ENCODE results near the gene NDUFB2. TPM values are rescaled to one million over a fixed set of nuclear protein-coding genes. Genes with fewer than 3 reads are reported as not detected.

The NDUFB2 gene
- total and polyA plus RNA-seq, 9 of the 15 experiments (the other 6 are each of a cell fraction or from before 2014, with no cell fraction given), result 220 to 2,075 (median 320) TPM

- peak in 1 of 2 experiments; percentile 57 for TF ChIP-seq AFF1 (IDR thresholded peaks at IDR 0.05; ENCODE audit: low read depth in 1 of 2, partially characterized antibody in 2 of 2)
- no peak for TF ChIP-seq ZFX (CRISPR knock-in tag; IDR thresholded peaks at IDR 0.05)
- TF ChIP-seq UBTF (IDR thresholded peaks at IDR 0.05; ENCODE audit: borderline replicate concordance in 1 of 2, low read depth in 2 of 2, low read length in 2 of 2), result 0 out of 4 replicates have a peak, but pooled peaks of 1 of the 2 experiments have one; percentile 6
- TF ChIP-seq HNRNPL (IDR thresholded peaks at IDR 0.05; ENCODE audit: low read depth, low read length), result no peak
- no peak for TF ChIP-seq MAFG (tag; conservative IDR thresholded peaks at IDR 0.05)
- TF ChIP-seq JUNB (CRISPR knock-in tag; conservative IDR thresholded peaks at IDR 0.05), result no peak
- TF ChIP-seq ZNF184 (CRISPR knock-in tag; IDR thresholded peaks at IDR 0.05), result no peak
- TF ChIP-seq MLLT1 (IDR thresholded peaks at IDR 0.05), result peak in 1 of 2 experiments; percentile 70; a peak in 2 of 4 replicates
- TF ChIP-seq DPF2 (IDR thresholded peaks at IDR 0.05), result peak; percentile 75
- no peak for TF ChIP-seq ZNF41 (CRISPR knock-in tag; conservative IDR thresholded peaks at IDR 0.05)
- no peak for TF ChIP-seq ZNF347 (CRISPR knock-in tag; IDR thresholded peaks at IDR 0.05; ENCODE audit: low read depth)
- no peak for TF ChIP-seq ZNF609 (CRISPR knock-in tag; IDR thresholded peaks at IDR 0.05; ENCODE audit: borderline replicate concordance)
- peak; percentile 95 for TF ChIP-seq KHSRP (IDR thresholded peaks at IDR 0.05)
- no peak for TF ChIP-seq RB1 (IDR thresholded peaks at IDR 0.05; ENCODE audit: low read depth)
Measured at GRCh38 chr7:140696024-140696679, 356 bp upstream of the NDUFB2 start (continued).

Data from K562 (cell line).